Spinal cord (tissue), 10 donors: ENCODE data around the gene KLHL7. TPM values are rescaled to one million over a fixed set of nuclear protein-coding genes. Genes with fewer than 3 reads are reported as not detected.
A peak's percentile ranks its signal among the peaks of the same experiment; 100 is the strongest.

ENCODE experiments used
- DNase-seq, 6 donors: peaks; one replicate each; pipeline versions ENCODE4 v3.0.0 to v3.0.0-alpha.2; 2013 to 2015; ENCODE audit warnings: low spot score in 6 of 6, low read depth in 4 of 6
- H3K27ac ChIP-seq: one replicate; pipeline ENCODE4 v1.5.1; 2013; ENCODE audit warnings: low read depth, low read length, control low read depth
- H3K27me3 ChIP-seq: one replicate; pipeline ENCODE4 v1.6.1; 2013; ENCODE audit warnings: low read length; ENCODE audit not compliant: control insufficient read depth, insufficient read depth
- H3K36me3 ChIP-seq: one replicate; pipeline ENCODE4 v1.6.1; 2013; ENCODE audit warnings: low read length; ENCODE audit not compliant: control insufficient read depth, insufficient read depth
- H3K4me1 ChIP-seq: one replicate; pipeline ENCODE4 v1.6.1; 2013; ENCODE audit warnings: low read length; ENCODE audit not compliant: control insufficient read depth, insufficient read depth
- H3K4me3 ChIP-seq: one replicate; pipeline ENCODE4 v1.5.1; 2013; ENCODE audit warnings: low read depth, low read length, control low read depth
- H3K9me3 ChIP-seq: one replicate; pipeline ENCODE4 v1.6.1; 2013; ENCODE audit warnings: low read length; ENCODE audit not compliant: control insufficient read depth, insufficient read depth
- WGBS: methylation state at CpG from one replicate; pipeline ENCODE4 v1.1.5; 2013; ENCODE audit warnings: missing lambda C conversion rate; ENCODE audit not compliant: insufficient coverage; 5-methylcytosine and 5-hydroxymethylcytosine counted together
- polyA plus RNA-seq, 2 donors: library from polyadenylated mRNA; unstranded; fragments of 120-200 nt; gene quantifications; one replicate each; pipeline ENCODE4 v1.2.1, GENCODE V29; 2013; ENCODE audit not compliant: insufficient read length in 2 of 2
- total RNA-seq, 2 donors: library from RNA; depleted of rRNA in 1 of 2; stranded (reverse); fragments of 120-200 nt in 1 of 2; fragments of >200 nt in 1 of 2; gene quantifications; one replicate each; pipeline versions ENCODE4 v1.2.3 to v1.2.4, GENCODE V29; 2013 to 2014
- donor health status: healthy.

The KLHL7 gene
- total and polyA plus RNA-seq, 4 donors, result 53.6 to 78.3 (median 69.5) TPM

DNA sequence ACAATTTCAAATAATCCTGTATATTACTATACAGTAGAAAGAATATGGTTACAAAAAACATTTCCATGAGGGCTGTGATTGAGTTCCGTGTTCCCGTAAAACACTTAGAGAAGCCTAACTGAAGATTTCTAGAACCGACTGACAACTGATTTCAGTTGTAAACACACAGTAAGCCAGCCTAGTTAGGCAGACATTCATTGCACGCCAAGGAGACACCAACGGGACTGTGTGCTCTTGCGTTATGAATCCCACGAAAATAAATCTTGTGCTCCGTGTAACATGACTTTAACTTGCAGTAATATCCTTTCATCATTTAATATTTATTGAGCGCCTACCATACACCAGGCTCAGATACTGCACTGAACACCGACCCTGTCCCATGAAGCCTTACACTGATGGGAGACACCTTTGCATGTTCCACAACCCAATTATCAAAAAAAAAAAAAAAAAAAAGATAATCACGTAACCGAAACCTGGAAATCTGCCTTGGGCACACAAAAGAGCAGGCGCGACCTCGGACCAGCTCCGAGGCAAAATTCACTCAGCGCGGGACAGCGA, 420 bp upstream of the KLHL7 start:
- H3K36me3 ChIP-seq, result no peaks in the 10 kb centered on the region
- WGBS, result under 1% methylated on average over 15 of the region's 19 CpGs
- no peaks in the 10 kb centered on the region for H3K4me1 ChIP-seq
- H3K27me3 ChIP-seq, result no peaks in the 10 kb centered on the region
- H3K4me3 ChIP-seq, result peak overlapping the region; percentile 99
- peak in 1 of 6 donors; percentile 1 for DNase-seq
- no peaks in the 10 kb centered on the region for H3K9me3 ChIP-seq
- peak overlapping the region; percentile 98 for H3K27ac ChIP-seq

DNA sequence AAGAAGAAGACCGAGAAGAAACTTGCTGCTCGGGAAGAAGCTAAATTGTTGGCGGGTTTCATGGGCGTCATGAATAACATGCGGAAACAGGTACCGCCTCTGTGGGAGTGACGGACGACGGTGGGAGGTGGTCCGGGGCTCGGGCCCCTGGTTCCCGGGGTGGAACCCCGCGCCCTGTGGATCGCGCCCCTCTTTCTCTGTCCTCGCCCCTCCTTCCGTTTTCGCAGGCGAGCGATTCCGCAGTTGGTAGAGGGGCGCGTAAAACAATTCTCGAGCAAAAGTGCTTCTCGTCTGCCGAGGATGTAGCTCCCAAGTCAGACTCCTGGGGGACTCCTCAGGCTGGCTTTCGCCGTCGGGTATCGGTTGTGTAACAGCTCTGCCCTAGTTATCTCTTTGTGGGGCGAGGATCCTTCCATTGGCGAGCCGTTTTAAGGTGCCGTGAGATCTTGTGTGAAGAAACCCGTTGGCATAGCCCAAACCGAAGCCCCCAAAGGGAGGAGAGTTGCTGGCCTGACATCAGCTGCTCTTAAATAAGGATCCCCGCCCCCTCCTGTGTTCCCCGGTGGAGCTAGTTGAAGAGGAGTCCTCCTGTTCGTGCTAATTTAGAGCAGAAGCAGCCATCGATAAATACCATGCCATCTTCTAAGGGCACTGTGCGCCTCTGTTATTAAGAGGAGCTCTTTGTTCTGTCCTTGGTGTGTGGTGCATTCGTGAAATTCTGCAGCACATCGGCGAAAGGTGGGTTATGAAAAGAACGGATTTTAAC, 655 bp downstream of the KLHL7 start:
- Histone ChIP-seq H3K4me1 (no peaks in the 10 kb centered on the region), H3K27ac (peak overlapping the region; percentile 98), H3K36me3 (no peaks in the 10 kb centered on the region), H3K4me3 (peak overlapping the region; percentile 99), H3K27me3 (no peaks in the 10 kb centered on the region), H3K9me3 (no peaks in the 10 kb centered on the region)
- WGBS, result 0% methylated on average over 38 of the region's 46 CpGs
- peak; percentile 41 to 92 (median 67) for DNase-seq

- no peaks in the 10 kb centered on the region for H3K36me3 ChIP-seq
- peak overlapping the region; percentile 98 for H3K27ac ChIP-seq
- no peaks in the 10 kb centered on the region for H3K9me3 ChIP-seq
- no peaks in the 10 kb centered on the region for H3K27me3 ChIP-seq
- H3K4me1 ChIP-seq, result no peaks in the 10 kb centered on the region
- peak overlapping the region; percentile 99 for H3K4me3 ChIP-seq
- no CpG with 5 or more reads among the region's 9 CpGs for WGBS
- peak; percentile 7 to 71 (median 26) for DNase-seq
Observed at GRCh38 chr7:23106823-23107663, 1.5 kb downstream of the KLHL7 start.

- no CpG with 5 or more reads among the region's 2 CpGs for WGBS
- H3K4me1 ChIP-seq, result no peaks in the 10 kb centered on the region
- no peak for DNase-seq
- H3K9me3 ChIP-seq, result no peaks in the 10 kb centered on the region
- H3K27me3 ChIP-seq, result no peaks in the 10 kb centered on the region
- H3K36me3 ChIP-seq, result no peaks in the 10 kb centered on the region
- H3K4me3 ChIP-seq, result peak overlapping the region; percentile 99
- no peak overlapping the region for H3K27ac ChIP-seq
Observed at GRCh38 chr7:23107781-23108180, 2.2 kb downstream of the KLHL7 start.

GRCh38 chr7:23108995-23109394, 3.4 kb downstream of the KLHL7 start:
- no peaks in the 10 kb centered on the region for H3K9me3 ChIP-seq
- no peak overlapping the region for H3K4me3 ChIP-seq
- no CpG with 5 or more reads among the region's 4 CpGs for WGBS
- no peaks in the 10 kb centered on the region for H3K27me3 ChIP-seq
- H3K36me3 ChIP-seq, result no peaks in the 10 kb centered on the region
- DNase-seq, result no peak
- no peaks in the 10 kb centered on the region for H3K4me1 ChIP-seq
- H3K27ac ChIP-seq, result no peak overlapping the region

DNA sequence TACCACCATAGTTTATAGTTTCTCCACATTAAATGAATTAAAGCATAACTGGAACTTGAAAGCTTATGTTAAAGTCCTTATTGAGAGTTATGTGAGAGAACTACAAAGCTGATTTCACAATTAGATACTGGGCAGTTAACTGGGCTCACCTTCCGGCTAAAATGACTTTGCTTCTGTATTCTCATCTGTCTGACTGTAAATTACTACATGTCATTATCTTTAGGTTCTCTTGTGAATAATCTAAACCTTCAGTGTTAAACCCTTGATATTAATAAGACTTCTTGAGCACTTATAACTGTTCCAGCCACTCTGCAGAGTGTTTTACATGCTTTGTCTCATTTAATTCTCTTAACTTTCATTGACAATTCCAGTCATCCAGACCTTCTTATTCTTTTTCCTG, 3.9 kb downstream of the KLHL7 start:
- Histone ChIP-seq H3K9me3 (no peaks in the 10 kb centered on the region), H3K4me1 (no peaks in the 10 kb centered on the region), H3K27ac (no peak overlapping the region), H3K27me3 (no peaks in the 10 kb centered on the region), H3K36me3 (no peaks in the 10 kb centered on the region), H3K4me3 (no peak overlapping the region)
- WGBS, result no CpG with 5 or more reads among the region's 1 CpG
- DNase-seq, result no peak

DNA sequence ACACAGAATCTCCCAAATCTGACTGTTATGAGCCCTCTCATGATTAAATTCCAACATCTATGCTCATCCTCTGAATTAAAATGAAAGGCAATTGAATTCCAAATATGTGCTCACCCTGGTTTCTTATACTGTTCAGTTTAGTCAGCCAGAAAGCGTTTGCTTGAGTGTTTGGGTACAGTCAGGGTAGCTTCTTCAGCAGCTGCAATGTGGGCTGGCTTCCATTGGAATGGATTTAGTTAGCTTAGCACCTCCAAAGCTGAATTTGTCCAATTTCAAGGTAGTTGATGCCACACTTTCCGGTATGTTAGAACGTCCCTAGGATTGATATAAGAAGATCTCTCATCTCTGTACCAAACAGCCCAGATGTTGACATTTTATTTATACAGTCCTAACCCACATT, 9.3 kb downstream of the KLHL7 start:
- no peak overlapping the region for H3K27ac ChIP-seq
- peaks cover under 1% of the 10 kb centered on the region for H3K36me3 ChIP-seq
- no peaks in the 10 kb centered on the region for H3K27me3 ChIP-seq
- H3K9me3 ChIP-seq, result no peaks in the 10 kb centered on the region
- peak in 1 of 6 donors; percentile 13 for DNase-seq
- WGBS, result no CpG with 5 or more reads among the region's 3 CpGs
- H3K4me3 ChIP-seq, result no peak overlapping the region
- no peaks in the 10 kb centered on the region for H3K4me1 ChIP-seq

DNA sequence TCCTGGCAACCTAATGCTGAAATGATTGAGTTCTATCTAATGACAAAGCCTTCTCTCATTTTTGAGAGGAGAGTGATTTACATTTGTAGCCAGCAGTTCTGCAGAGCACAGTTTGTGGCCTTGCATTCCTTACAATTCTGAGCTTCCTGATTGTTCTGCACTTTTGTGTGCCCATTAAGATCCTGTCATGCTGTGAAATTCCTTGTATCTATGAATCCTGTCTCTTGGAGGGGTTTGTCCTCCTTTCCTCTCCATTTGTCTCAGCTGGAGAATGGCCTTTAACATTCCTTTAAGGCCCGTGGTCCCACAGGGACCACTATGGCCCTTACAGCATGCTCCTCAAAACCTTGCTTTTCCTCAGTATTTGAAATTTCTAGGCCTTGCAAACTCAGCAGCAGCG, 10.4 kb downstream of the KLHL7 start:
- peaks cover 6% of the 10 kb centered on the region for H3K36me3 ChIP-seq
- peak in 2 of 6 donors; percentile 5 to 6 for DNase-seq
- no peaks in the 10 kb centered on the region for H3K27me3 ChIP-seq
- no peak overlapping the region for H3K27ac ChIP-seq
- no peaks in the 10 kb centered on the region for H3K4me1 ChIP-seq
- 31% methylated on average over 2 of the region's 2 CpGs for WGBS
- no peak overlapping the region for H3K4me3 ChIP-seq
- no peaks in the 10 kb centered on the region for H3K9me3 ChIP-seq

- Histone ChIP-seq H3K9me3 (no peaks in the 10 kb centered on the region), H3K4me3 (no peak overlapping the region), H3K36me3 (peaks cover 9% of the 10 kb centered on the region), H3K27ac (no peak overlapping the region), H3K4me1 (no peaks in the 10 kb centered on the region), H3K27me3 (no peaks in the 10 kb centered on the region)
- DNase-seq, result no peak
- WGBS, result 17% methylated on average over 1 of the region's 2 CpGs
Observed at GRCh38 chr7:23117841-23118240, 12.3 kb downstream of the KLHL7 start.
